ENCODE results near the gene GYS2.
A peak's percentile ranks its signal among the peaks of the same experiment; 100 is the strongest.

The GYS2 gene

GRCh38 chr12:21553329-21553675 is 51.3 kb downstream of the GYS2 start:
- no peak for DNase-seq (ENCODE audit: low read depth in 2 of 2, low spot score in 1 of 2)

GRCh38 chr12:21552635-21553328 is 51.9 kb downstream of the GYS2 start:
- no peak for DNase-seq (ENCODE audit: low read depth in 2 of 2, low spot score in 1 of 2)

- no peak for DNase-seq (ENCODE audit: low read depth in 2 of 2, low spot score in 1 of 2)
Measured at GRCh38 chr12:21551841-21552465, 52.7 kb downstream of the GYS2 start.

GRCh38 chr12:21547437-21547836 is 57.2 kb downstream of the GYS2 start:
- no peak for DNase-seq (ENCODE audit: low read depth in 2 of 2, low spot score in 1 of 2)

- no peak for DNase-seq (ENCODE audit: low read depth in 2 of 2, low spot score in 1 of 2)
Measured at GRCh38 chr12:21546716-21547115, 57.9 kb downstream of the GYS2 start.

GRCh38 chr12:21545557-21545956 is 59.1 kb downstream of the GYS2 start:
- DNase-seq (ENCODE audit: low read depth in 2 of 2, low spot score in 1 of 2): no peak

- no peak for DNase-seq (ENCODE audit: low read depth in 2 of 2, low spot score in 1 of 2)
Measured at GRCh38 chr12:21543151-21543550, 61.5 kb downstream of the GYS2 start.

GRCh38 chr12:21542403-21542802 is 62.2 kb downstream of the GYS2 start:
- no peak for DNase-seq (ENCODE audit: low read depth in 2 of 2, low spot score in 1 of 2)

GRCh38 chr12:21541773-21542172 is 62.9 kb downstream of the GYS2 start:
- DNase-seq (ENCODE audit: low read depth in 2 of 2, low spot score in 1 of 2): no peak

GRCh38 chr12:21539797-21540196 is 64.8 kb downstream of the GYS2 start:
- no peak for DNase-seq (ENCODE audit: low read depth in 2 of 2, low spot score in 1 of 2)

- no peak for DNase-seq (ENCODE audit: low read depth in 2 of 2, low spot score in 1 of 2)
Measured at GRCh38 chr12:21538061-21538653, 66.5 kb downstream of the GYS2 start.

- DNase-seq (ENCODE audit: low read depth in 2 of 2, low spot score in 1 of 2): no peak
Measured at GRCh38 chr12:21529456-21529855, 75.2 kb downstream of the GYS2 start.

GRCh38 chr12:21528953-21529352 is 75.7 kb downstream of the GYS2 start:
- DNase-seq (ENCODE audit: low read depth in 2 of 2, low spot score in 1 of 2): no peak

GRCh38 chr12:21527451-21528180 is 77.0 kb downstream of the GYS2 start:
- peak; percentile 6 to 11 for DNase-seq (ENCODE audit: low read depth in 2 of 2, low spot score in 1 of 2)

GRCh38 chr12:21526721-21527345 is 77.8 kb downstream of the GYS2 start:
- no peak for DNase-seq (ENCODE audit: low read depth in 2 of 2, low spot score in 1 of 2)

GRCh38 chr12:21526053-21526452 is 78.6 kb downstream of the GYS2 start, which contains the start of gene SPX:
SPX (plus strand) TSS chr12:21526296; CDS start chr12:21526473, 177 bp downstream.
- DNase-seq (ENCODE audit: low read depth in 2 of 2, low spot score in 1 of 2): no peak

GRCh38 chr12:21523148-21523547 is 81.5 kb downstream of the GYS2 start:
- no peak for DNase-seq (ENCODE audit: low read depth in 2 of 2, low spot score in 1 of 2)

- DNase-seq (ENCODE audit: low read depth in 2 of 2, low spot score in 1 of 2): no peak
Measured at GRCh38 chr12:21521541-21521940, 83.1 kb downstream of the GYS2 start.

- no peak for DNase-seq (ENCODE audit: low read depth in 2 of 2, low spot score in 1 of 2)
Measured at GRCh38 chr12:21518451-21518850, 86.2 kb downstream of the GYS2 start.

GRCh38 chr12:21516281-21516680 is 88.4 kb downstream of the GYS2 start:
- no peak for DNase-seq (ENCODE audit: low read depth in 2 of 2, low spot score in 1 of 2)

- DNase-seq (ENCODE audit: low read depth in 2 of 2, low spot score in 1 of 2): no peak
Measured at GRCh38 chr12:21509768-21510167, 94.9 kb downstream of the GYS2 start.

Data from stimulated activated CD8-positive, alpha-beta memory T cell treated with anti-CD3 and anti-CD28 coated beads, Interleukin-4, amount 100 ng/mL, for 1 hour (primary cell).